Measurements from ENCODE around the gene MRTFA.
"Not testable (repeated sequence)": the region's sequence is repeated elsewhere in the genome, so short reads cannot be mapped to it uniquely, and the experiment has no call there.

The MRTFA gene

DNA sequence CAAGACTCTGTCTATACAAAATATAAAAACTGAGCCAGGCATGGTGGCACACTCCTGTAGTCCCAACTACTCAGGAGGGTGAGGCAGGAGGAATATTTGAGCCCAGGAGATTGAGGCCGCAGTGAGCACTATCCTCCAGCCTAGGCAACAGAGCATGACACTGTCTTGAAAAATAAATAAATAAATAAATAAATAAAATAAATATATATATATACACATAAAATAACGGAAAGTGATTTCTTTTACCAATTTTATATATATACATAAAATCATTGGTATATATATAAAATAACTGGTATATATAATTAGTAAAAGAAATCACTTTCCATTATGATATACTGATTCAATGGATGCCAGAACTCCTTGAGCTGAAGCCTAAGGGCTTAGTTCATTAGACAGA, 91.8 kb downstream of the MRTFA start:
- no peak for DNase-seq

- DNase-seq: no peak
These were observed 93.5 kb downstream of the MRTFA start for GRCh38 chr22:40542821-40543540.

DNA sequence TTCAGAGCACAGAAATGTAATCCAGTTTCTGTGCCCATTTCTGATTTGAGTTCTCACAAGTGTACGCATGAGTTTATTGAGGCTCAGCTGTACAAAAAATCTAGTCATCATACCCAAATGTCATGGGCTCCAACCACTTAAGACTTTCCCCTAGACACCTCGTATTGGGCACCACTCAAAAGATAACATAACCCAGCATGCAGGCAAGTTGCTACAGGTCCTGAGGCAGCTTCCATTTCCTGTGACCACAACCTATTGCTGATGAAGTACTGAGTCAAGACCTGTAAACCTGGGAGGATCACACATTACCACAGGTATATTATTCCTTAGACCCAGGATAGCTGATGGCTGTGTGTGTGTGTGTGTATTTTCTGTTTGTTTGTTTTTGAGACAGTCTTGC, 95.2 kb downstream of the MRTFA start:
- DNase-seq: no peak

- DNase-seq: no peak
These were observed 96.3 kb downstream of the MRTFA start for GRCh38 chr22:40540265-40540664.

DNA sequence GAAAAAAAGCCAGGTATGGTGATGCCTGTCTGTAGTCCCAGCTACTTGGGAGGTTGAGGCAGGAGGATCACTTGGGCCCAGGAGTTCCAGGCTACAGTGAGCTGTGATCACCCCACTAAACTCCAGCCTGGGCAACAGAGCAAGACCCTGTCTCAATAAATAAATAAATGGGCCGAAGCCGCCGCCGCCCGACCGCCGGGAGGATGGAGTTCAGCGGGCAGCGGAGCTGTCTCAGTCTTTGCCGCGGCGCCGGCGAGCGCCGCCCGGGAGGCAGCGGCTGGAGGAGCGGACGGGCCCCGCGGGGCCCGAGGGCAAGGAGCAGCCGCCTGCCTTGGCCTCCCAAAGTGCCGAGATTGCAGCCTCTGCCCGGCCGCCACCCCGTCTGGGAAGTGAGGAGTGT, 100.4 kb downstream of the MRTFA start:
- not testable (repeated sequence) for DNase-seq

- no peak for DNase-seq
These were observed 100.9 kb downstream of the MRTFA start for GRCh38 chr22:40535642-40536041.

GRCh38 chr22:40535189-40535512, 101.4 kb downstream of the MRTFA start:
- no peak for DNase-seq

DNA sequence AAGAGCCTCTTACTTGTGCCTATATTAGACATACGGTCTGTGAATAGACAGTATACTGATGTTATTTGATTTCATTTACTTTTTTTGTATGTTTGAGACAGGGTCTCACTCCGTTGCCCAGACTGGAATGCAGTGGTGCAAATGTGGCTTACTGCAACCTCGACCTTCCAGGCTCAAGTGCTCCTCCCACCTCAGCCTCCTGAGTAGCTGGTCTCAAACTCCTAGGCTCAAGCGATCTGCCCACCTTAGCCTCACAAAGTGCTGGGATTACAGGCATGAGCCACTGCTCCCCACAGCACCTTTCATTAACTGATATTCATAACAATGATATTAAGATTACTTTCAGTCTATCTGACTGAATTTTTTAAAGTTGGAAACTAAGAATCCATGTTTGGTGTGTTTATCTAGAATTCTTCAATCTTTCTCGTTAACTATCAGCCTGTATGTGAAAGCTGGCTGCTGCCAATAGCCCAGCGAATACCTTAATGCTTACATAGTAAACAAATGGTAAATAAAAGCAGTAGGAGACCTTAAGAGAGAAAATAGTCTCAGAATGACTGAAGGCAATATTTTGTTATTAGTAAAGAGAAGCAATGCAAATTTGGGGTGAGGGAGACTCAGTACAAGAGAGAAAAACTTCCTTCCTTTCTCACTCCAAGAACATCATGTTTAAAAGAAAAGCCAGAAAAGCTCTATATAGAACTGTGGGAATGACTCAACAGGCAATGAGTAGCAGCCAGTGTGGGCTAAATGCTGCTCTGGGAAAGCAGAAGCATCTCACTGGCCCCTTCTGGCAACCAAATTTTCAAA, 101.9 kb downstream of the MRTFA start:
- no peak for DNase-seq

- DNase-seq: no peak
These were observed 102.7 kb downstream of the MRTFA start for GRCh38 chr22:40533712-40534378.

- DNase-seq: no peak
These were observed 104.3 kb downstream of the MRTFA start for GRCh38 chr22:40531951-40532900.

GRCh38 chr22:40530391-40530790, 106.1 kb downstream of the MRTFA start:
- DNase-seq: not testable (repeated sequence)

- no peak for DNase-seq
These were observed 106.7 kb downstream of the MRTFA start for GRCh38 chr22:40529821-40530220.

- DNase-seq: no peak
These were observed 109.6 kb downstream of the MRTFA start for GRCh38 chr22:40526960-40527359.

- DNase-seq: no peak
These were observed 111.2 kb downstream of the MRTFA start for GRCh38 chr22:40525250-40525884.

- no peak for DNase-seq
These were observed 111.9 kb downstream of the MRTFA start for GRCh38 chr22:40524392-40525249.

DNA sequence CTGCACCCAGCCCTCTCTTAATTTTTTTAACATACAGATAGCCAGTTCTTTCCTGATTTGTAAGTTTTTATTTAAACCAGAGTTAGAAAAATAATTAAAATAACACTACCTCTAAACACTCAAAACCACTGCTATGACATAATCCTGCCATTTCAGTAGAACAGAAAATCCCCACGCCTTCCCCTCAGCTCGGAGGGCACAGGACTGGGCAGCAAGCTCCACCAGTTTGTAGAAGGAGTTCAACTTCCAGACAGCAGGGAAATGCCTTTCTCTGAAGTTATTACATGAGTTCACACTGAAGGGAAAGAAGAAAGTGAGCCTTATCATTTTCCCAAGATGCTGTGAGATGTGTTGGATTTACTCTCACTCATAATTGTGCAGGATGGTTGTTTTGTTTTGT, 114.4 kb downstream of the MRTFA start:
- DNase-seq: no peak

GRCh38 chr22:40521046-40521445, 115.5 kb downstream of the MRTFA start:
- DNase-seq: no peak

GRCh38 chr22:40520562-40520961, 116.0 kb downstream of the MRTFA start:
- DNase-seq: no peak

- no peak for DNase-seq
These were observed 116.6 kb downstream of the MRTFA start for GRCh38 chr22:40519948-40520331.

GRCh38 chr22:40519284-40519947, 117.1 kb downstream of the MRTFA start:
- DNase-seq: no peak

DNA sequence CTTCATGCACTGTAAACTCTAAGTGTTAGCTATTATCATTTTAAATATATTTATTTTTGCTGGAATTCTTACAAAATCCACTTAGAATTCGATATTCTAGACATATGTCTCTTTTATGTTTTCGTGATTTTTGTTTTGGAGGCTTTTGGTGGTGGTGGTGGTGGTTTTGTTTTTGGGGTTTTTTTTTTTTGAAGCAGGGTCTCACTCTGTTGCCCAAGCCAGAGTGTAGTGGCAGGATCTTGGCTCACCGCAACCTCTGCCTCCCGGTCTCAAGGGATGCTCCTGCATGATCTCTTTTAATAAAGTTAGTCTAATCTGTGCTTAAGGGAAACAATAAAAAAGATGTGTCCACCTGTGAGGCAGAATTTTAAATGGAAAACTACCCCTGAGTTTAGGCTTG, 117.7 kb downstream of the MRTFA start:
- no peak for DNase-seq

Measured in NCI-H2081 treated with DMSO at 0.1 percent for 48 hours (cell line).